HFF-Myc (cell line): ENCODE data around the gene CHRD.

ENCODE experiments used
- DNase-seq: peaks from one replicate; pipeline ENCODE4 v3.0.0-alpha.2; 2011; ENCODE audit warnings: low read depth; ENCODE audit errors: extremely low read depth
- H3K4me3 ChIP-seq: replicated peaks from 2 replicates; pipeline ENCODE4 v1.5.1; 2011; ENCODE audit warnings: low read depth, mild to moderate bottlenecking, control low read depth, low read length
- TF ChIP-seq, protein P1 (sequence below): IDR thresholded peaks from 2 replicates; pipeline ENCODE4 v1.5.1; 2012; ENCODE audit warnings: mild to moderate bottlenecking, low read depth, low read length, control low read depth; ENCODE audit errors: missing control alignments

CHRD gene

DNA sequence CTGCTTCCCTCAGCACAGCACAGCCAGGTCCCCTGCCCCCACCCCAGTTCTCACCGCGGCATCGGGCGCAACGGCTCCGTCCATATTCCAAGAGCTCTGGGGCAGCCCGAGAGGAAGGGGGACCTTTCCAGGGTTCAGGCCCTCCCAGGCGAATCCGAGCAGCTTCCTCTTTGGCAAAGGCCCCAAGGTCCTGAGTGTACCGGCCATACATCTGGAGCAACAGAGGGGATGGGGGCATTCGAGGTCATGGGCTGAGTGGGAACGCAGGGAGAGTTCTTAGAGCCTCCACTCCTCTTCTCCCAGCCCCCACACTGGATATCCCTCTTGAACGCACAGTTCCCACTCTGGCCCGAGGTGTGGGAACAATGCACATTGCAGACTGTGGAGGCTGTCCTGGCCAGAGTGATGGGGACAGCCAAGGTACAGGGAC, 20.9 kb upstream of the CHRD start:
- TF ChIP-seq, protein P1, sequence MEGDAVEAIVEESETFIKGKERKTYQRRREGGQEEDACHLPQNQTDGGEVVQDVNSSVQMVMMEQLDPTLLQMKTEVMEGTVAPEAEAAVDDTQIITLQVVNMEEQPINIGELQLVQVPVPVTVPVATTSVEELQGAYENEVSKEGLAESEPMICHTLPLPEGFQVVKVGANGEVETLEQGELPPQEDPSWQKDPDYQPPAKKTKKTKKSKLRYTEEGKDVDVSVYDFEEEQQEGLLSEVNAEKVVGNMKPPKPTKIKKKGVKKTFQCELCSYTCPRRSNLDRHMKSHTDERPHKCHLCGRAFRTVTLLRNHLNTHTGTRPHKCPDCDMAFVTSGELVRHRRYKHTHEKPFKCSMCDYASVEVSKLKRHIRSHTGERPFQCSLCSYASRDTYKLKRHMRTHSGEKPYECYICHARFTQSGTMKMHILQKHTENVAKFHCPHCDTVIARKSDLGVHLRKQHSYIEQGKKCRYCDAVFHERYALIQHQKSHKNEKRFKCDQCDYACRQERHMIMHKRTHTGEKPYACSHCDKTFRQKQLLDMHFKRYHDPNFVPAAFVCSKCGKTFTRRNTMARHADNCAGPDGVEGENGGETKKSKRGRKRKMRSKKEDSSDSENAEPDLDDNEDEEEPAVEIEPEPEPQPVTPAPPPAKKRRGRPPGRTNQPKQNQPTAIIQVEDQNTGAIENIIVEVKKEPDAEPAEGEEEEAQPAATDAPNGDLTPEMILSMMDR: no peak
- no peak for DNase-seq

DNA sequence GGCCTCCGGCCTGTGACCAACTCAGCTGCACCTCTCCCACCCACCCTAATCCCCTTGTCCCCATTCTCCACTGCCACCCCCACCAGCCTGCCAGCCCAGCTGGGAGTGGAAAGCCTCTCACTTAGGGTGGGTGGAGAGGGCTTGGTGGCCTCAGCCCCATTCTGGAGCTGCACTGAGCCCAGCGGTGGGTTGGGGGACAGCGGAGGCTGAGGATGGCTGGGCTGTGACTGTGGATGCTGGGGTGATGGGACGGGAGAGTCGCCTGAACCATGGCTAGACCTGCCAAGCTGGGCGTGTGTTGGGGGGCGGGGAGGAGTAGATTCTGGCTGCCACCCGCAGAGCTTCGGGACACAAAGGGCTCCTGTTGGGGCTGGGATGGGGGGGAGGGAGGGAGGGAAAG, 20.2 kb upstream of the CHRD start:
- DNase-seq: no peak
- TF ChIP-seq, protein P1: no peak
- peak overlapping the region; percentile 71 for H3K4me3 ChIP-seq

More for the DNA sequence above, 20.9 kb upstream of the CHRD start:
- no peak overlapping the region for H3K4me3 ChIP-seq

DNA sequence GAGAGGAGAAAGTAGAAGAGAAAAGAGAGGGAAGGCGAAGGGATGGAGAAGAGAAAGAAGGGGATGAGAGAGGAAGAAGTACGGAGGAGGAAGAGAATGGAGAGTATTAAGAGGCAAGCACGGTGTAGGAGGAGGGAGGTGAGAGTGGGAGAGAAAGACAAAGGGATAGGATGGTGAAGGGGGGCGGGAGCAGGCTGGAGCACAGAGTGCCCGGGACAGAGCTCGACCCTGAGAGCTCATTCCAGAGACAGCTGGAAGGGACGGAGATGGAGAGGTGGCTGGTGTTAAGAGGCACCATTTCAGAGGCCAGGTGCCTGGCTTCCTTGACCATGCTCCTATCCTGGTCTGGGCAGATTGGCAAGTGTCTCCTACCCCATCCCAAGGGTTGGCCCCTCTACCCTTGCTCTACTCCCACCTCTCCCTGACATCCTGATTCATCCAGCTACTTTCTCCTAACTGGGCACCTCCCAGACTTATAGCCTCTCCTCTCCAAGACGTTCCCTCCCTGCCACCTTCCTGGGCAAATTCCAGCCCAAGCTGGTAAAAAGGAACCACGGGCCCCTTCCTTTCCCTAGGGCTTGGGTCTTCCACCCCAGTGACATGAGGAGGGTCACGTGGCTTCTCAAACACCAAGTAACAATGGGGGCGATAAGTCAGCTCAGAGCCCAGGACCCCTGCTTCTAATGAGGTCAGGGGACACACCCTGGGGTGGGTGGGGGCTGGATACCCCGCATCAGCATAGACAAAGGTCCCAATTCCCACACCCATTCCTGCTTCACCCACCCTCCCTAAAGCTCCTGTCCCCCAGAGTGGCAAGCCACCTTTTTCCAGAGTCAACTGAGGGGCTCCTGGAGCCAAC, 19.6 kb upstream of the CHRD start:
- peak overlapping the region; percentile 71 for H3K4me3 ChIP-seq
- DNase-seq: no peak
- TF ChIP-seq, protein P1: no peak

DNA sequence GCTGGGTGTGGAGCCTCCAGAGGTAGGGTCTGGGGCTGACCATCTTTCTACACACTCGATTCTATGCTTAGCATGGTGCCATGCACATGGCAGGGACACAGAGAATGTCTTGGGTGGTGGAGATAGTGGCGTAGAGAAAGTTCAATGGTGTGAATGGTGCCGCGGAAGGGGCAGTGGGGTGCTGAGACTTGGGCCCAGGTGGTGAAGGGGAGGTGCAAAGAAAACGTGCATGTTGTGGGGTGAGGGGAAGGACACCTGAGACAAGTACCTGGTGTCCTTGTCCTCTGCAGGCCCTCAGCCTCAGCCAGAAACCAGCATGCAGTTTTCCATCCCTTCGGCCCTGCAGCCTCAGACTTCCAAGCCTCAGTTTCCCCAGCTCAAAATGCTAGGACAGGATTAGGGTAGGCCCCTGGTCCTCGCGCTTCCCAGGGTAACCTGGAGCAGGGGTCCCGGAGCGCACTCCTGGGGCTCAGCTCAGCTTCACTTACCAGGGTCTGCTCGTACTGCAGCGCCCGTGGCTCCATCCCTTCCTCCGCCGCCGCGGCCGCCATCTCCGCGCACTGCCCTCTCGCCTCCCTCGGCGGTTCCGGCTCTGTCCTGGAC, 18.8 kb upstream of the CHRD start:
- TF ChIP-seq, protein P1: no peak
- H3K4me3 ChIP-seq: peak overlapping the region; percentile 71
- no peak for DNase-seq

DNA sequence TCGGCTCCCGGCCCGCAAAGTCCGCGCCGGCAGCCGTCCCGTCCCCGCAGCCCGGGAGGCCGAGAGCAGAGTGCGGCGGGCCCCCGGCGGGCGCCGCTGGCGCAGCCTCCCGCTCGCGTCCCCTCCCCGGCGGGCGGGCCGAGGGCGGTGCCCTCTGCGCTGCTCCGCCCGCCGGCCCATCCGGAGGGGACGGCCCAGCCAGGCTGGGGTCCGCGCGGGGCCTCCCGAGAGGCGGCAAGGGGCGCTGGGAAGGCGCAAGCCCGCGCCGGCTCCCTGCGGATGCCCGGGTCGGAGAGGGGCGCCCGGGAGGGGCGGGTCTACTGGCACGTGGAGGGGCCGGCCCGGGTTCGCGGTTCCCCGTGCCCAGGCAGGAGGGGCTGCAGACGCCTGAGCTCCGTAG, 18.3 kb upstream of the CHRD start, which contains the start of the genes CLCN2 and POLR2H:
CLCN2 (minus strand) TSS at position 74 of the 400 bp plus-strand sequence. CDS start 126 bp downstream, outside the sequence.
POLR2H (plus strand) TSS at position 179 of the 400 bp plus-strand sequence. CDS start 1,783 bp downstream, outside the sequence.
- no peak for DNase-seq
- TF ChIP-seq, protein P1: no peak
- peak within 1 kb of the TSS; percentile 71 for H3K4me3 ChIP-seq

DNA sequence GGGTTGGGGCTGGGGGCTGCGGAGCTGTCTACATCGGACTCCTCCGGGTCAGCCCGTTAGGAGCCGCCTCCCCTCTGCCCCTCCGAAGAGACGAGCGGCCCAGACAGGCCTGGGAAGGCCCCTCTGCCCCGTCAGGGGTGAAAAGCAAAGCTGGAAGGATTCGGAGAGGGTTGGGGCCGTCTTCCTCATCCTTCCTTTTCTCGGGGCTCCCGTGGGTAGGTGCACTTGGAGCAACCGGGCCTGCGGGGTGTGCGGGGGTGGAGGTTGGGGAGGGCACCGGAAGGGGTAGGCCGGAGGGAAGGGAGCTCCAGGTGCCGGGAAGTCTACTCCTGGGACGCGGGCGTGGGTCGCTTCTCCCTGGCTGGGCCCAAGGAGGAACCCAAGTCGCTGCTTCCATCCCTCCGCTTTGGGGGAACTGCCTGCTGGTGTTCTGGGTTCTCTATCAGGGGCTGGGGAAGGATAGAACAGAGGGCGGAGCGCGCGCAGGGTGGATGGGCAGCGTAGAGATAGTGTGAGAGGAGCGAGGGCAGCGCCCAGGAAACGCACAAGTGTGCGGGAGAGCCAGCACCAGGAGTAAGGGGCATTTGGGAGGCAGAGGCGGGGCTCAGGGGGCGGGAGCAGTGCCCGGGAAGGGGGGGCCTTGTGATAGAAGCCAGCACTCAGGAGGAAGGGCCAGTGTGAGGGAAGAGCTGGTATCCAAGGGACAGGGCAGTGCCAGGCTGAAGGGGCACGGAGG, 17.8 kb upstream of the CHRD start:
- TF ChIP-seq, protein P1: no peak
- H3K4me3 ChIP-seq: peak overlapping the region; percentile 71
- no peak for DNase-seq
